AG04450 (cell line): ENCODE measurements around the gene VCAN. TPM values are rescaled to one million over a fixed set of nuclear protein-coding genes. Genes with fewer than 3 reads are reported as not detected.

Experiments
- CTCF ChIA-PET: fragments of 300-600, 350-600 bp; formaldehyde crosslinking; extraction: SDS; loops from one replicate; lab custom pipeline; 2022; ENCODE audit warnings: antibody characterized with exemption, inconsistent platforms; lab: Charles Lee
- POLR2A ChIA-PET: fragments of 350-600 bp; formaldehyde crosslinking; extraction: SDS; loops from one replicate; lab custom pipeline; 2021; ENCODE audit warnings: antibody characterized with exemption, inconsistent platforms; lab: Yijun Ruan, JAX
- DNase-seq: peaks from one replicate; pipeline ENCODE4 v3.0.0-alpha.2; 2011; ENCODE audit warnings: low read depth, low spot score
- H3K27ac ChIP-seq: one replicate; pipeline ENCODE4 v1.5.1; 2012; ENCODE audit warnings: low read depth, low read length, control low read depth
- H3K27me3 ChIP-seq: one replicate; pipeline ENCODE4 v1.6.0; 2012; ENCODE audit warnings: low read length; ENCODE audit not compliant: control insufficient read depth, insufficient read depth
- H3K4me3 ChIP-seq: 2 replicates; pipeline ENCODE4 v1.5.1; 2011; ENCODE audit warnings: mild to moderate bottlenecking, low read depth, low read length, control low read depth
- H3K9me3 ChIP-seq: 2 replicates; pipeline ENCODE4 v1.5.1; 2012; ENCODE audit warnings: low read length; ENCODE audit not compliant: control insufficient read depth, insufficient read depth
- CTCF ChIP-seq: IDR thresholded peaks from 2 replicates; pipeline ENCODE4 v1.5.1; 2011; ENCODE audit warnings: low read depth, low read length, control low read depth, inconsistent platforms
- polyA plus RNA-seq: library from polyadenylated mRNA; depleted of rRNA; stranded (reverse); fragments of >200 nt; gene quantifications from 2 replicates; pipeline ENCODE4 v1.2.3, GENCODE V29; 2011

Gene VCAN
- polyA plus RNA-seq, 1 experiment, result 171 TPM

GRCh38 chr5:83484294-83484693 lies 12.8 kb downstream of the VCAN start:
- no peak overlapping the region for H3K27ac ChIP-seq
- ChIA-PET POLR2A (no interaction called here), CTCF (interaction anchor here (0.5 kb wide), 1 partner anchor 106 kb away, joined by 3 read pairs; no protein-coding TSS in a partner anchor)
- no peaks in the 10 kb centered on the region for H3K27me3 ChIP-seq
- H3K9me3 ChIP-seq, result no peaks in the 10 kb centered on the region
- TF ChIP-seq CTCF, result no peak
- DNase-seq, result no peak
- H3K4me3 ChIP-seq, result no peak overlapping the region

- ChIA-PET POLR2A (no interaction called here), CTCF (no interaction called here)
- H3K27me3 ChIP-seq, result no peaks in the 10 kb centered on the region
- TF ChIP-seq CTCF, result no peak
- no peak for DNase-seq
- H3K9me3 ChIP-seq, result no peaks in the 10 kb centered on the region
- no peak overlapping the region for H3K27ac ChIP-seq
- no peak overlapping the region for H3K4me3 ChIP-seq
Observed at GRCh38 chr5:83485842-83486241, 14.3 kb downstream of the VCAN start.

- Histone ChIP-seq H3K4me3 (no peak overlapping the region), H3K27ac (no peak overlapping the region), H3K27me3 (no peaks in the 10 kb centered on the region), H3K9me3 (no peaks in the 10 kb centered on the region)
- no peak for TF ChIP-seq CTCF
- DNase-seq, result no peak
- ChIA-PET CTCF (interaction anchor here (0.6 kb wide), 1 partner anchor 58 kb away, joined by 4 read pairs; no protein-coding TSS in a partner anchor), POLR2A (interaction anchor here (1.0 to 2.9 kb wide), 3 partner anchors 12 to 65 kb away, joined by 3 to 17 read pairs (median 4); no protein-coding TSS in a partner anchor)
Observed at GRCh38 chr5:83487155-83487554, 15.6 kb downstream of the VCAN start.

- TF ChIP-seq CTCF, result no peak
- no peaks in the 10 kb centered on the region for H3K9me3 ChIP-seq
- no peak overlapping the region for H3K4me3 ChIP-seq
- no peak overlapping the region for H3K27ac ChIP-seq
- H3K27me3 ChIP-seq, result no peaks in the 10 kb centered on the region
- POLR2A ChIA-PET, result interaction anchor here (1.5 to 2.9 kb wide), 2 partner anchors 13 to 15 kb away, joined by 4 to 17 read pairs; no protein-coding TSS in a partner anchor
- CTCF ChIA-PET, result interaction anchor here (0.9 to 1.0 kb wide), 2 partner anchors 11 to 15 kb away, joined by 3 read pairs; no protein-coding TSS in a partner anchor
- no peak for DNase-seq
Observed at GRCh38 chr5:83488271-83488670, 16.7 kb downstream of the VCAN start.

- ChIA-PET POLR2A (interaction anchor here (1.5 to 2.9 kb wide), 2 partner anchors 13 to 15 kb away, joined by 4 to 17 read pairs; no protein-coding TSS in a partner anchor), CTCF (interaction anchor here (1.0 kb wide), 1 partner anchor 11 kb away, joined by 3 read pairs; no protein-coding TSS in a partner anchor)
- DNase-seq, result no peak
- H3K27ac ChIP-seq, result no peak overlapping the region
- no peak overlapping the region for H3K4me3 ChIP-seq
- TF ChIP-seq CTCF, result no peak
- no peaks in the 10 kb centered on the region for H3K9me3 ChIP-seq
- no peaks in the 10 kb centered on the region for H3K27me3 ChIP-seq
Observed at GRCh38 chr5:83488821-83489220, 17.3 kb downstream of the VCAN start.
